ENCODE measurements around the gene NLRP14. TPM values are rescaled to one million over a fixed set of nuclear protein-coding genes. Genes with fewer than 3 reads are reported as not detected.

Gene NLRP14
- total and polyA plus RNA-seq, 2 of the 8 experiments (the other 6 are each of a cell fraction or from before 2014, with no cell fraction given) = 0.05 TPM; not detected in 1

DNA sequence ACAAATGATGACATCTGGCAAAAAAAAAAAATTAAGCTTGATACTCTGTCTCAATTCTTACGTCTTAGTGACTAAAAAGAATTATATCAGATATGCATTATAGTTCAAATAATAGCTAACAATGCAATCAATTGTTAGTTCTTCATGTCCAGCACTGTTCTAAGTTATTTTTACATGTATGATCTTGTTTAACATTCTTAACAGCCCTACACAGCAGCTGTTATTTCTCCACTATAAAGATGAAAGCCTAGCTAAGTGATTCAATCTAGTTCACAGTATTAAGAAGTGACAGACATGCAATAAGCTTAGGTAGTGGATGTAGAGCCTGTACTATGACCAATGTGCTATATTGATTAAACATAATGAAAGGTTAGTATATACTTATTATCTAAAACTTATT, 4.3 kb upstream of the NLRP14 start (continued):
- TF ChIP-seq, protein P1, sequence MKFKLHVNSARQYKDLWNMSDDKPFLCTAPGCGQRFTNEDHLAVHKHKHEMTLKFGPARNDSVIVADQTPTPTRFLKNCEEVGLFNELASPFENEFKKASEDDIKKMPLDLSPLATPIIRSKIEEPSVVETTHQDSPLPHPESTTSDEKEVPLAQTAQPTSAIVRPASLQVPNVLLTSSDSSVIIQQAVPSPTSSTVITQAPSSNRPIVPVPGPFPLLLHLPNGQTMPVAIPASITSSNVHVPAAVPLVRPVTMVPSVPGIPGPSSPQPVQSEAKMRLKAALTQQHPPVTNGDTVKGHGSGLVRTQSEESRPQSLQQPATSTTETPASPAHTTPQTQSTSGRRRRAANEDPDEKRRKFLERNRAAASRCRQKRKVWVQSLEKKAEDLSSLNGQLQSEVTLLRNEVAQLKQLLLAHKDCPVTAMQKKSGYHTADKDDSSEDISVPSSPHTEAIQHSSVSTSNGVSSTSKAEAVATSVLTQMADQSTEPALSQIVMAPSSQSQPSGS (IDR thresholded peaks at IDR 0.05; ENCODE audit: low read length) = no peak
- no peak for TF ChIP-seq SIX5 (IDR thresholded peaks at IDR 0.05; ENCODE audit: low read depth, low read length)
